Heart left ventricle (tissue), 16 donors: ENCODE results near the gene THSD4. TPM values are rescaled to one million over a fixed set of nuclear protein-coding genes. Genes with fewer than 3 reads are reported as not detected.

Source experiments
- ATAC-seq, 4 donors: fragments of 200-7000 bp; cut with Tn5 transposase; one replicate each; pipeline ENCODE4 v1.9.1; 2020 to 2022; ENCODE audit warnings: moderate library complexity in 4 of 4, mild to moderate bottlenecking in 3 of 4, moderate number of reproducible peaks in 1 of 4
- DNase-seq, 5 donors: peaks; one replicate each; pipeline ENCODE4 v3.0.0-alpha.2; 2020
- H3K27ac ChIP-seq, 12 donors: fragments of 200-600 bp; sonication (generic) in 4 of 12; one replicate each; pipeline versions ENCODE4 v1.5.0 to v1.8.0; 2016 to 2022; ENCODE audit warnings: mild to moderate bottlenecking in 2 of 12
- H3K27me3 ChIP-seq, 9 donors: fragments of 200-600 bp; sonication (generic) in 2 of 9; one replicate each; pipeline versions ENCODE4 v1.5.1 to v1.8.0; 2016 to 2022; ENCODE audit warnings: mild to moderate bottlenecking in 3 of 9
- H3K36me3 ChIP-seq, 9 donors: fragments of 200-600 bp; sonication (generic) in 2 of 9; one replicate each; pipeline versions ENCODE4 v1.5.0 to v1.8.0; 2018 to 2022; ENCODE audit warnings: mild to moderate bottlenecking in 2 of 9
- H3K4me1 ChIP-seq, 12 donors: fragments of 200-600 bp; sonication (generic) in 4 of 12; one replicate each; pipeline versions ENCODE4 v1.5.0 to v1.8.0; 2016 to 2022; ENCODE audit warnings: mild to moderate bottlenecking in 3 of 12
- H3K4me3 ChIP-seq, 12 donors: fragments of 200-600 bp; sonication (generic) in 4 of 12; one replicate each; pipeline versions ENCODE4 v1.5.0 to v1.8.0; 2017 to 2022; ENCODE audit warnings: mild to moderate bottlenecking in 9 of 12, moderate library complexity in 4 of 12
- H3K9me3 ChIP-seq, 12 donors: fragments of 200-600 bp; sonication (generic) in 4 of 12; one replicate each; pipeline versions ENCODE4 v1.5.0 to v1.8.0; 2016 to 2022; ENCODE audit warnings: mild to moderate bottlenecking in 1 of 12
- CTCF ChIP-seq, 12 donors: fragments of 200-600 bp; sonication (generic) in 4 of 12; IDR thresholded peaks; one replicate each; pipeline versions ENCODE4 v1.5.0 to v1.8.0; 2018 to 2022; ENCODE audit warnings: antibody characterized with exemption in 12 of 12, mild to moderate bottlenecking in 5 of 12
- POLR2A ChIP-seq, 2 donors: fragments of 450-650 bp; IDR thresholded peaks; one replicate each; pipeline ENCODE4 v1.6.1; 2017; ENCODE audit warnings: antibody characterized with exemption in 2 of 2, mild to moderate bottlenecking in 2 of 2, moderate library complexity in 2 of 2
- whole genome bisulfite sequencing, 4 donors: extraction: QIAGEN DNeasy Blood & Tissue Kit in 2 of 4; methylation state at CpG; one replicate each; pipeline versions ENCODE4 v1.1.5 to v1.1.7; 2013 to 2018; 5-methylcytosine and 5-hydroxymethylcytosine counted together
- intact Hi-C, 10 donors: fragments of 100-400 bp; cut with DNase I; formaldehyde crosslinking; loops; one replicate each; pipeline versions ENCODE4 v1.11.1 to v1.14.2; 2022
- polyA plus RNA-seq, 2 donors: library from polyadenylated mRNA; stranded (reverse); fragments of 200-250 nt; gene quantifications; one replicate each; pipeline ENCODE4 v1.2.3, GENCODE V29; 2013
- total RNA-seq, 9 donors: library from RNA; depleted of rRNA in 2 of 9; stranded (reverse); fragments of >200 nt in 2 of 9; fragmentation: NEBNext Ultra II Directional in 3 of 9; extraction: Animal tissue kit (Norgen Biotek cat#: 25700) in 3 of 9; gene quantifications; one replicate each; pipeline versions ENCODE4 v1.1.0 to v1.2.4, GENCODE V29; 2016 to 2023
- donor health status: ischemic (EF 13 %, LVEDD 7.1; RV severe dilation, severe dysfunction).
- donor health status: healthy with polysubstance abuse.
- donor health status: DM: no; HTN: yes; CAD: no.
- donor health status: DM: no; HTN: no; CAD: no.
- donor health status: ischemic (EF 25% LVEDD 6.9; RV normal size, moderate dysfunction).
- donor health status: ischemic (EF 25% LVEDD 5.7; RV mildly dilated, moderate dysfunction).
- donor health status: healthy.
- donor health status: DM: yes; HTN: yes; CAD: no.
- donor health status: ischemic (EF 35%, LVEDD 5.7; RV mildly dilated, moderate dysfunction).
- donor health status: nonischemic (EF 11% LVEDD 7.7; RV severe dilation, severe dysfunction).
- donor health status: DM: yes; HTN: yes; CAD: no.
- donor health status: PGD.
- donor health status: ischemic (EF 29% LVEDD 5.4; RV normal size, mild dysfunction).
- donor health status: nonischemic (EF 23%, LVEDD 6.1; RV moderate dilation, normal function).

Gene THSD4
- total and polyA plus RNA-seq, 11 donors, result 32.6 to 206 (median 93.2) TPM

GRCh38 chr15:71712182-71712581, 596.9 kb downstream of the THSD4 start:
- Histone ChIP-seq H3K9me3 (no peaks in the 10 kb centered on the region), H3K4me1 (peaks cover 6 to 61% (median 32%) of the 10 kb centered on the region in 12 donors), H3K27me3 (no peaks in the 10 kb centered on the region), H3K36me3 (no peaks in the 10 kb centered on the region), H3K27ac (no peak overlapping the region), H3K4me3 (no peak overlapping the region)
- intact Hi-C loops, result loop anchor here in 1 of 10 donors (10.0 kb wide), 1 partner anchor 137 kb away; no protein-coding TSS in a partner anchor
- ATAC-seq (no peak), DNase-seq (no peak)
- TF ChIP-seq POLR2A (IDR thresholded peaks at IDR 0.05), result no peak
- TF ChIP-seq CTCF (IDR thresholded peaks at IDR 0.05), result no peak

GRCh38 chr15:71713191-71713809, 598.0 kb downstream of the THSD4 start:
- no peak overlapping the region for H3K27ac ChIP-seq
- TF ChIP-seq POLR2A (IDR thresholded peaks at IDR 0.05) (no peak), CTCF (IDR thresholded peaks at IDR 0.05) (no peak)
- no peak for ATAC-seq

GRCh38 chr15:71715914-71716313, 600.6 kb downstream of the THSD4 start:
- no peaks in the 10 kb centered on the region for H3K36me3 ChIP-seq
- H3K27ac ChIP-seq, result peak overlapping the region in 2 of 12 donors; percentile 13 to 19
- TF ChIP-seq POLR2A (IDR thresholded peaks at IDR 0.05), result no peak
- no peak for TF ChIP-seq CTCF (IDR thresholded peaks at IDR 0.05)
- 48 to 81% (median 67%) methylated on average over 1 of the region's 1 CpG for WGBS, 4 donors
- no peak for DNase-seq
- no peaks in the 10 kb centered on the region for H3K27me3 ChIP-seq
- no peak overlapping the region for H3K4me3 ChIP-seq
- H3K4me1 ChIP-seq, result peaks cover 0 to 34% (median 7%) of the 10 kb centered on the region in 12 donors
- H3K9me3 ChIP-seq, result no peaks in the 10 kb centered on the region
- peak in 3 of 4 donors; percentile 21 to 40 (median 36) for ATAC-seq
- intact Hi-C loops, result loop anchor here in 1 of 10 donors (10.0 kb wide), 1 partner anchor 141 kb away; no protein-coding TSS in a partner anchor

More at GRCh38 chr15:71713191-71713809, 598.0 kb downstream of the THSD4 start:
- intact Hi-C loops, result loop anchor here in 1 of 10 donors (10.0 kb wide), 1 partner anchor 138 kb away; no protein-coding TSS in a partner anchor
- Histone ChIP-seq H3K36me3 (no peaks in the 10 kb centered on the region), H3K9me3 (no peaks in the 10 kb centered on the region), H3K4me3 (no peak overlapping the region), H3K27me3 (no peaks in the 10 kb centered on the region), H3K4me1 (peaks cover 0 to 56% (median 21%) of the 10 kb centered on the region in 12 donors)
- WGBS, 4 donors, result 77 to 85% (median 81%) methylated on average over 5 of the region's 5 CpGs
- no peak for DNase-seq

- Histone ChIP-seq H3K4me3 (no peak overlapping the region), H3K27me3 (no peaks in the 10 kb centered on the region), H3K36me3 (no peaks in the 10 kb centered on the region), H3K27ac (peak overlapping the region in 3 of 12 donors; percentile 4 to 20 (median 17)), H3K4me1 (peaks cover 0 to 32% (median 7%) of the 10 kb centered on the region in 12 donors), H3K9me3 (no peaks in the 10 kb centered on the region)
- DNase-seq (no peak), ATAC-seq (no peak)
- TF ChIP-seq CTCF (IDR thresholded peaks at IDR 0.05), result no peak
- no peak for TF ChIP-seq POLR2A (IDR thresholded peaks at IDR 0.05)
- intact Hi-C loops, result loop anchor here in 1 of 10 donors (10.0 kb wide), 1 partner anchor 142 kb away; no protein-coding TSS in a partner anchor
Measured at GRCh38 chr15:71716990-71717389, 601.7 kb downstream of the THSD4 start.
